HG03066 (cell line): ENCODE data around the gene TSPAN18.

ENCODE experiments used
- ATAC-seq: cut with Tn5 transposase; IDR thresholded peaks from one replicate; pipeline ENCODE4 v1.9.1; 2021; ENCODE audit warnings: low read depth; ENCODE audit not compliant: unreplicated experiment

The TSPAN18 gene

DNA sequence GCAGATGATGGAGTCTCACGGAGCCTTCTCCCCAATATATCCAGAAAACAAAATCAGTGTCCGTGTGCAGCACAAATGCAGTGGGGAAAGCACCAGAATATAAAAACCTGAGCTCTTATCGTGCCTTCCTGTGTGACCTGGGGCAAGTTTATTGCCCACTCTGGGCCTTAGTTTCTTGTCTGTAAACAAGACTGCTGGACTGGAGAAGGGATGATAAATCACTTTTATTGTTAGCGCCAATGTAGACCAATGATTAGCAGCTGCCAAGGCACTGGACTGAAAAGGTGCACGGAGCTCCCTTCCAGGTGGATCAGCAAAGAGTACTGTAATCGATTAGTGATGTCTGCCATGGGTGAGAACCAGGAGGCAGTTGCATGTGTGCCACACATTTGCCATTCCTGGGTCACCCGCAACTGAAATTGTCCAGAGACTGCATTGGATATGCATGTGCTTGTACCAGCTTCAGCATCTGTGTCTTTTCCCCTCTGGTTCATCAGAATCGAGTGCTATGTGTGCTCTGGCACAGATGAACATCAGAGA, 89.2 kb downstream of the TSPAN18 start:
- no peak for ATAC-seq

DNA sequence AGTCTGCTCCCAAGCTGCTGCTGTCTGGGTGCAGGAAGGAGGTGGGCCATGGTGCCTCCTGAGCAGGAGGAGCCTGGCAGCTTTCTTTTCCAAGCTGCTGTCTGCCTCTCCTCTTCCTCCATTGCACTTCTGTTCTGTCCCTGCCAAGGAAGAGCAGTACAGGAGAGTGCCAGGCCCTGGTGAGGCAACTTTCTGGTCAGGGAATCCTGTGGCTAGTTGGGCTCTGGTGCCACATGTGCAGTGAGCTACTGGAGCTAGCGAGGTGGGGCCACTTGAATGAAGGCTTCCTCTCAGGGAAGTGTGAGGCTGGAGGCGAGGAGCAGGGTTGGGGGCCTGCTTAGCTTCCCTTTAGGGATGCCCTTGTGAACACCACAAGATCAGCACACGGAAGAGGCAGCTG, 90.0 kb downstream of the TSPAN18 start:
- no peak for ATAC-seq

DNA sequence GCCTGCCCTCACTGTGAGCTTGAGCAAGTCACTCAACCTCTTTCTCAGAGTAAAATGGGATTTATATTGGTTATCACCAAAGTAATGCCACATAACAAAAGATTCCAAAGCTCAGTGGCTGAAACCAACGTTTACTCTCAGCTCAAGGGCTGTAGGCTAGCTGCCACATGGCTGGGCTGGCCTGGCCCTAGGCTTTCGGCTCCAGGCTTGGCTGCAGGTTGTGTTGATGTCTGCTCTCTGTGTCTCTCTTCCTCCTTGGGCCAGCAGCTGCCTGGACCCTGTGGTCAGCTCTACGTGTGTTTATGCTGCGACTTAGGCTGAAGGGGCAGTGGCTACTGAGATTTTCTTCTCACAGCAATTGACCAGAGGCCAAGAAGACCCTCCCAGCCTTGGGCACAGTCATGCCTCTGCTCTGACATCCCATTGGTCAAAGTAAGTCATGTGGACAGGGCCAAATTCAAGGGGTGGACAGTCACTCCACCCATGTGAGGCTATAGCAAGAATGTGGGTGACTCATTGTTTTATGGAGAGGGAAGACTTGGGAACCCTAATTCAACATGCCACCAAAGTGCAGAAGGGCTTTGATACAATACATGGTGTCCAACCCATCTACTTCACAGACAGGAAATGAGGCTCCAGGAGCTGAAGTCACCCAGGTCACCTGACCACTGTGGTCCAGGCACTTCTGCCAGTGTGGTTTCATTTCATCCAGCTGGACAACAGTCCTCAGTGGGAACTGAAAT, 90.6 kb downstream of the TSPAN18 start:
- no peak for ATAC-seq

DNA sequence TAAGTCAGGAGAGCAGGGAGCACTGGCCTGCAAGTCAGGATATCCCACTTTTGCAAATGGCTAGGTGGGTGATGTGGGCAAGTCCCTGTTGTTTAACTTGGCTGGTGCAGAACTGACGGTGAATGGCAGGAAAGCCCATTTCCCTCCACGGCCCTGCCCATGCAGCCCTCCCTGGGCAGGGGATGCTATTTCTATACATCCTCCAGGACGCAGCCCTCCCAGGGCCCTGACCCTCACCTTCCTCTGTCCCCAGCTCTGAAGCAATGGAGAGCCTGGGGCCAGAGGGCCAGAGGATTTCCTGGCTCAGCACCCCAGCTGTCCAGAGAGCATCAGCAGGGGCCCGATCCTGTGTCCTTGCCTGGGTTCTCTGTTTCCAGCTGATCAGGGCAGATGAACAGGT, 91.3 kb downstream of the TSPAN18 start:
- no peak for ATAC-seq

DNA sequence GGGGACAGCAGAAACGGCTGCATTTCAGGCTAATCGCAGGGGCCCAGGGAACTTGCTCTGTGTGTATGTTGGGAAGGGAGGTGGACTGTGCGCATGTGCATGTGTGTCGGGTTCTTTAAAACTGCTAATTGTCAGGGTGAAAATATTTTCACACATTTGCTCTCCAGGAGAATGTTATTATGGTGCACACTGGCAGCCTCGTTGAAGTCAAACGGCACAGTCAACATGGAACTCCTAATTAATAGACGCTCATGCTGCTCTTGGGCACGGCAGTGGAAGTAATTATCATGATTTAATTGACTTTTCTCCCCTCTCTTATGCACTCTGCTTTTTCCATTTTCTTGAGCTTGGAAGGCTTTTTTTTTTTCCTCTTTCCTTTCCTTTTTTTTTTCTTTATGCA, 92.6 kb downstream of the TSPAN18 start:
- no peak for ATAC-seq

DNA sequence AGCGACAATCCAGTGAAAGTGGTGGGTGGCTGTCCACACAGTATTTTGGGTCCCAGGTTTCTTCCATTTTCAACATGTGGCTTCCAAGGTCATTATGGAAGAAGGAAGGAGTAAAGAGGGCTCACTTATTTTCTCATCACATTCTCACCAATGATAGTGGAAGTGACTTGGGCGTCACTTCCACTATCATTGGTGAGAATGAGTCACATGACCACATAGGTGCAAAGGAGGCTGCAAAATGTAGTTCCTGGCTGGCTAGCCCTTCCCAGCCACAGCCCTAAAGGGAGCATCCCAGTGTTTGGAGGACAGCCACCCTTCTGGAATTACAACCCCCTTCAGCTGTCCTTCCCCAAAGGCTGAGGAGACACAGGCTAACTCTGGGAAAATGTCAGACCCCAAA, 95.6 kb downstream of the TSPAN18 start:
- no peak for ATAC-seq

DNA sequence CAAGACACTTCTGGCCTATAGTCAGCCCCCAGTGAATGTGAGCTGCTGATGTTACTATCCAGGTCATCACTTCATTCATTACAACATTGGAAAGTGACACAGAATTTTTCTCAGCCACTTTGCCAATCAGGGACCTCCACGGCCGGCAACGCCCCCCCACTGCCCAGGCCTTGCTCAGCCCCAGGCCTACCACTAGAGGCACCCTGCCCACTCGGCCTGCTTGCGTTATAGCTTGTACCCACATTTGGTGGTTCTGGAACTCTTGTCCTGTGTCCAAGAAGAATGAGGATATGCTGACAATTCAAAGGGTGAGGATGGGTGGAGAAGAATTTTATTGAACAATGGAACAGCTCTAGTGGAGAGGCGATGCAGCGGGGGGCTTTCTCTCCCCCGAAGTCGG, 96.2 kb downstream of the TSPAN18 start:
- no peak for ATAC-seq

DNA sequence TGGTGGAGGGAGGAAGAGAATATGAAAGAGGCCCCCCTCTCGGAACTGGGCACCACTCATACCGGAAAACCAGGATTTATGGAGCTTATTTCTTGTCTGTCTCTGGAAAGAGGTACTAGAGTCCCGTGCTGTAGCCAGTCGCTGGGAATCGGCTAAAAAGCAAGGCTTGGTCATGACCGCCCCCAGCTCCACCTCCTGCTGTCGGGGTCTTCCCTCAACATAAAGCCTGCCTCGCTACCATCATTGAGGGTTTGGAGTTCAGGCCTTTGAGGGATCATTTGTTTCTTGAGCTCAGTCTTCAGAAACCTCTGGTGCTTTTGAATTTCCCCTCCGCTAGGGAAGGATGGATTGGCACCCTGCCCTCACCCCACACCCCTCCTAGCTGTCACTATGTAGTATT, 97.1 kb downstream of the TSPAN18 start:
- no peak for ATAC-seq

DNA sequence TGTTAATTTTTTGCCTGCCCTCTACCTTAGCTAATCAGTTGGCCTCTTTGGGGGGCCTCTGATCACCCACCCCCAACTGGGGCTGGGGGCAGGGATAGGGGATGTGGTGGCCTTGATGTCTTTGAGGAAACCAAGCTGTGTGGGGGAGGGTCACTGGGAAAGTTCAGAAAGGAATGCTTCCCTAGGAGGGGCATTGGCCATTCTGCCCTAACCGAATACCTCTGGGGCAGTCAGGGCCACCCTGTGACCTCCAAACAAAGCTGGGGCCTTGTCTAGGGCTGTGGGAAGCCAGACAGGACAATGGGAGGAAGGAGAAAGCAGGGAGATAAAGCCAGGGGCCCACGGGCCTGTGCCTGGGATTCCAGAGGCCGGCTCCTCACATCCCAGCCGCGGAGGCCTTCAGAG, 97.5 kb downstream of the TSPAN18 start:
- no peak for ATAC-seq

DNA sequence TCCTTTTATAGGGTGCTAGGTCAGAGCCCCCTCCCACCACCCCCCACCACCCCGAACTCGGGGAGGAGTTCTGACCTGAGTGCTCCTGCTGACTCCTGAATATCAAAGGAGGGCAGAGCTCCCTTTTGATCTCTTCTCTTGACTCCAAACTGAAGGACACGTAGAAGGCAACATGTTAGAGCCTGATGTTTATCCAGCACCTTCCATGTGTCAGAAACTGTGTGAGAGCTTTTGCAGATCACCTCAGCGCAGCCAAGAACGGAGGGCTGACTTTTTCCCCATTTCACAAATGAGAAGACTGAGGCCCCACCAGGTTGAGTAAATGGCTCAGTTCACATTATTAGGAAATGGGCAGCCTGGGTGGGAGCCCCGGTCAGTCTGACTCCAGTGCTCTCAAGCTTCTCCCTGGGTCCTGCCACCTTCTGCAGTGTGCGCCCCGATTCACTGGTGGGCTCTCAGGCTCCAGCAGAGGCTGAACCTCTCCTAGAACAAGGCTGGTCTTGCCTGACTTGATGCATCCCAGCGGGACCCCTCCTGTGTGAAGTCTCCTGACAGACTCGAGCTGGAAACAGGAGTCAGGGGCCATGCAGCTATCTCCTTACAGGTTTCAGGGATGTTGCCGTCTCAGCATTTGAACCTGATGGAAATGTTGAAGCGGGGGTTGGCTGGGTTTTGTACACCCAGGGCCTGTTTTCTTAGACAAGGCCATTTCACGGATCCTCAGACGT, 98.5 kb downstream of the TSPAN18 start:
- no peak for ATAC-seq

DNA sequence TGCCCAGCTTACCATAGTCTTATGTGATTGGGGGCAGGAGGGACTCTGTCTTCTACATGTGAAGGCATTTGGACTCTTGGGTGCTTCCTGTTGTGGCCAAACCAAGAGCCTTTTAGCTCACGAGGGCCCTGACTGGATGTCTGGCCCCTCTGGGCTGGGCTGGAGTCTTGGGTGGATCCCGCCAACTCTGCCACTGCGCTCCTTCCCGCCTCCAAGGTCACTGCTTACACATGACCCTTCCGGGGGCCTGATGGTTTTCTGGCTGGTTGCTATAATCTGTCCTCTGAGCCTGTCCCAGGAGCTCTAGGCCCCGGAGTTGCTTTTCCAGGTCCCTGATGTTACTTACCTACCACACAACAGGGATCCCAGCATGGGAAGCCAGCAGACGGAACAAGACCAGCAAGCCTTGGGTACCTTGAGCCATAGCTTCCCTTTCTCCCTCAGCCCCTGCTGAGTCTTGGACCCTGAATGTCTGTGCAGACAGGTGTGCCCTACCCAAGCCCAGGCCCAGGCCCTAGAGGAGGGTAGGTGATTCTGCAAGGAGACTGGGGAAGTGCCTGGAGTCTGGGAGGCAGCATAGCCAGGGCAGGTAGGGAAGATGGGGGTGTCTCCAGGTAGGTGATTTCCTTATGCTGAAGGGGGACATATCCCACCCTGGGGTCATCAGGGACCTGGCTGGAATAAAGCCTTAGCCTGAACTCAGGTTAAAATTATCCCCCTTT, 100.3 kb downstream of the TSPAN18 start:
- no peak for ATAC-seq

DNA sequence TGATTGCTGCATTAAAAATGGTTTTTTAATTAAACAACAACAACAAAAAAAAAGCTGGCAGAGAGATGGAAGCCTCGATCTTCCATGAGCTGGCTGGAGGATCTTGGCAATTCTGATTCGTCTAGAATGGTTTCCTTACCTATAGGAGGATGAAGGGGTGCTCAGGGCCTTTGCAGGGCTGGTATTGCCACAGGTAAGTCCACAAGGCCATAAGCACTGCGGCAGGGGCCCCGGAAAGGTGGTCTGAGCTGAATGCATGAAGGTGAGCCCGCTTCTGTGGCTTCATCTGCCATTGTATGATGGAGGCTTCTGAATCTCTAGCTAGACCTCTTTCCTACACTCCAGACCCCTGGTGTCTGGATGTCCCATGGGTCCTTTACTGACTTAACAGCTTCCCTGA, 101.5 kb downstream of the TSPAN18 start:
- ATAC-seq, result no peak

DNA sequence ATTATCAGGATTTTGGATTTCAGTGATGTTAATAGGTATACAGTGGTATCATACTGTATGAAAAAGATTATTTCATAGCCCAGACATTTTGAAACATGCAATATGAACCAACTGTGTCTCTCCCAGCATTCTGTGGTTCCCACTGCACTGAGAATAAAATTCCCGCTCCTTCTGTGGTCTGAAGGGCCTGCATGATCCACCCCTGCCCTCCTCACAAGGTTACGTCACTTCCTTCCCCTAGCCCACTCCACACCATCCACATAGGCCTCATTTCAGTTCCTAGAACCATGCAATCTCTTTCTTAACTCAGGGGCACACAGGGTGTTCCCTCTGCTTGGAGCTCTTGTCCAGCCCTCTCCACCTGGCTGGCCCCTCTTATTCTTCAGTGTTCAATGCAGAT, 103.1 kb downstream of the TSPAN18 start:
- no peak for ATAC-seq

DNA sequence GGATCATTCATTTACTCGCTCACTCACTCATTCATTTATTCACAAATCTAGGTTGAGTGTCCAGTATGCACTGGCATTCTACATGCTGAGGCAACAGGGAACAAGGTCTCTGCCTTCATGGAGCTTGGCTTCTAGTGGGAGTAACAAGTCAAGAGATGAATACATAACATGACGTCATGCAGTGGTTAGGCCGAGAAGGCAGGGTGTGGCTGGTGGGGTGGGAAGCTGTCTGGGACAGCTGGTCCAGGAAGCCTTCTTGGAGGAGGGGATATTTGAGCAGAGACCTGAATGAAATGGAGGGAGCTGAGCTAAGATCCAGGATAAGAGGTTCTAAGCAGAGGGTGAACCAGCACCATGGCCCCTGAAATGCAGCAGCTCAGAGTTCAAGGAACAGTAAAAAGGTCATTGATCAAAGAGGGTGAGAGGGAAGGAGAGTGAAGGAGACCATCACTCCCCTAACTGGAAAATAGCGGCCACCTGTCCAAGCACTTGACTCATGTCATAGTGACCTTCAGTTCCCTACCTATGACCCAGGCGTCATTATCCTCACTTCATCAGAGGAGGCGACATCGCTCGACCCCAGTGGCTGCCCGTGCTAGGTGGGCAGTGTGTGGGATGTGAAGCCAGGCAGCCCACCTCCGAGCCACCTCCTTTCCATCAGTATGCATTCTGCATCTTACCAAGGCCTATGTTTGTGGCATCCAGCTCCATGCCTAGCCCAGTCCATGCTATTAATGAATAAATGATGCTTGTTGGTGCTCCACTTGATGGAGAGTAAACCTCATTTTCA, 105.0 kb downstream of the TSPAN18 start:
- no peak for ATAC-seq

DNA sequence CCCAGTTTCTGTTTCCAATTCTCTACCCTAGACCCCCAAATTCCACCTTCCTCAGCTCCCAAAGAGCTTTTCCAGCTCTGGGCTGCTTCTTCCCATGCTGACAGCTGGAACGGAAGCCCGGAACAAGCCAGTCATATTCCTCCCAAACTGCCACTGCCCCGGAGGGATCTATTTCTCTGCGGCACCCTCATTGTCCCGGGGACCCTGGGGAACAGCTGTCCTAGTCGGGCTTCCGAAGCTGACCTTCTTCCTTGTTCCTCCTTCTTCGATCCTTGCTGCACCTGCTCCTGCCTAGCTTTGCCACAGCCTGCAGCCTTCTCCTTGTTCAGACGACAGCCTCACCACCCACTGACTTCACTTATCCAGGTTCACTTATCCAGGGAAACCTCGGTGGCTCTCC, 105.7 kb downstream of the TSPAN18 start:
- ATAC-seq, result no peak

DNA sequence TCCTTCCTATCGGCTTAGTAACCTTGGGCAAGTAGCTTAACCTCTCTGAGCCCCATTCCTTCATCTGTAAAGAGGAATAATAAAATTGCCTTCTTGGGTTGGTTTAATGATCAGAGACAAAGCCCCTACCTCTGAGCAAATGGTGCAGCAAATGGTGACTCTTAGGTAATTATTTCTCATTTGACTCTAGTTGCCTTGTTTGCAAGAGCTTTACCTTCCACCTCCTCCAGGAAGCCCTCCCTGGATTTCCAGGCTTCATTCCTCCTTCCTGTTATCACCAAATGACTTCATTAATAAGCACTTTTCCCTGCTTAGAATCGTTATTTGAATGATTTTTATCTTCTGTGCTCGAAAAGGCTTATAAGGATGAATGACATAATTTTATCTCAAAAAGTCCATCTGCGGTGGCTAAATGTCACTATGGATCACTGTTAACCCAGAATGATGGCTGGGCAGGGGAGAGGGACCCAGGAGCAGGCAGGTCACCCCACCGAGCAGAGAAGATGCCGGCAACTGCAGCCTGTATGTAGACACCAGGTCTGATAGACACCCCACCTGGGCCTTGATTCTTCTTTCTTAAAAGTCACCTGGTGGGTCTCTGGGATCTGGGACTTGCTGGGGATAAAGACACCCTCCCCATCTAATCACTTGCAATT, 106.6 kb downstream of the TSPAN18 start:
- ATAC-seq, result no peak

DNA sequence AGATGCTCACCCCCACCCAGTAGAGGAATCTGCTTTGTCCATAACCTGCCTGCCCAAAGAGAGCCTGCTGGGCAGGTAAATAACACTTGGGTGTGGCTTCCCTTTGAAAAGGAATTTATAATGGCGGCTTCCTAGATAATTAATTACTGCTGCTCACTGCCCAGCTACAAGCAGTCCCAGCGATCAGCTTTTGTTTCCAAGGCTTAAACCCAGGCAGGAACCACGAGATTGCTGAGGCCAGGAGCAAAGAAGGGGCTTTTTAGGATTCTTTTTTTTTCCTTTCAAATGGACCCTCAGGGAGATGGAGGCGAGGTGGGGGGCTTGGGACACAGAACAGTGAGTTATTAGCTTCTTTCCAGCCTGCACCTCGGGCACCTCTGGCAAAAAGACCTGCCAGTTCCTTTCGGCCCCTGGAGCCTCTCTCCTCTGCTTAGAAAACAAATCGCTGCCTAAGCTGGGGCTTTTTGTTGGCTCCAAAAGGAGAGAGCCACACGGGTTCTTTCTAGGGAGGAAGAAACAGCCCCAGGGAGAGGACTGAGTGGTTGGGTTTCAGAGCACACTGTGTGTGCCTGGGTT, 107.2 kb downstream of the TSPAN18 start:
- ATAC-seq, result no peak

DNA sequence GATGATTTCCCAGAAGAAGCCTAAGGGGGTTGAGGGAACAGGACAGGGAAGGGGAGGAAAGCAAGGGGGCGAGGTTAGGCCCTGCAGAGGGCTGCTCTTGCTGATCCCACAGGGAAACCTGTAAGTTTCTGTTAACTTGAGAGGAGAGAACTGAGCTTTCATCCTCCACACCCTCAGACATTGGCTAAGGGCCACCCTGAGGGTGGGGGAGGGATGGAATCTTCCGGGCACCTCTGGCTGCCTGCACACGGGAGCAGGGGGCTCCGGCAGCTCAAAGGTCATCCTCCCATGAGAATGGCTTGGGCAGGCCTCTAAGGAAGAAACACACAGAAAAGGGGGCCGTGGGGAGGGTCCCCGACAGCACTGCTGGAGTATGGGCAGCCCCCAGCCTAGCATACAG, 108.1 kb downstream of the TSPAN18 start:
- no peak for ATAC-seq

DNA sequence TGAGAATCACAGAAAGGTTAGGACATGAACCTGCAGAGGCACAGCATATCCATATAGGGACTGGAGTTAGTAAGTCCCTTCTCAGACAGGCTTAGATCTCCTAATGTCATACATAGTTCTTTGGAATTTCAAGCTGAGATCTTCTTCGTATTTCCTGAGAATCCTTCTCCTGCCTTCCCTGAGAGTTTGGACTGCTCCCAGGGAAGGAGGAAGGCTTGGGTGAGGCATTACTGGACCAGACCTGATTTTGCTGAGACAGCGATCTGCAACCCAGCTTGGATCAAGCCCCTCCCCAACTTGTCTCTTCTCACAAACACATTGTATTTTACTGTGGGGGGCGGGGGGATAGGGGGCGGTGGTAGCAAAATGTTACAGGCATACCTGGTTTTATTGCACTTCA, 108.5 kb downstream of the TSPAN18 start:
- no peak for ATAC-seq

DNA sequence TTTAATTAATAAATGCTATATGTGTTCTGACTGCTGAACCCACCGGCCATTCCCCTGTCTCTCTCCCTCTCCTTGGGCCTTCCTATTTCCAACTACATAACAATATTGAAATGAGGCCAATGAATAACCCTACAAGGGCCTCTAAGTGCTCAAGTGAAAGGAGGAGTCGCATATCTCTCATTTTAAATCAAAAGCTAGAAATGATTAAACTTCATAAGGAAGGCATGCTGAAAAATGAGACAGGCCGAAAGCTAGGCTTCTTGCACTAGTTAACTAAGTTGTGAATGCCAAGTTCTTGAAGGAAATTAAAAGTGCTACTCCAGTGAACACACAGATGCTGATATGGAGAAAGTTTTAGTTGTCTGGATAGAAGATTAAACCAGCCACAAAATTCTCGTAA, 109.2 kb downstream of the TSPAN18 start:
- ATAC-seq, result no peak
